DND-41 (cell line): ENCODE results near the gene TOMM6.

ENCODE experiments used
- CTCF ChIP-seq: IDR thresholded peaks from 2 replicates; pipeline ENCODE4 v1.5.1; 2012; ENCODE audit warnings: borderline replicate concordance, low read length, moderate library complexity, mild to moderate bottlenecking; ENCODE audit not compliant: poor library complexity, severe bottlenecking; ENCODE audit errors: extremely low read depth
- EZH2 ChIP-seq: IDR thresholded peaks from 3 replicates; pipeline ENCODE4 v1.6.1; 2012; ENCODE audit warnings: borderline replicate concordance, low read depth, mild to moderate bottlenecking, moderate library complexity, low read length, inconsistent platforms; ENCODE audit not compliant: severe bottlenecking

- no peak for TF ChIP-seq CTCF
- no peak for TF ChIP-seq EZH2
Observed at GRCh38 chr6:41790045-41790444, 2.6 kb downstream of the TOMM6 start.
